Natural killer cell treated with Interleukin-12 subunit alpha and Interleukin-12 subunit beta and Interleukin-15 and Interleukin-18, amount 100 ng/mL, for 72 hours (primary cell): ENCODE results near the gene GEMIN7. TPM values are rescaled to one million over a fixed set of nuclear protein-coding genes. Genes with fewer than 3 reads are reported as not detected.

Experiments used
- ATAC-seq, 2 donors: fragments of 150-1000 bp; cut with Tn5 transposase in 1 of 2; sonication (Bioruptor Pico), chemical (Tn5 transposase) in 1 of 2; 2 replicates each; pipeline ENCODE4 v1.10.0; 2021
- DNase-seq: peaks from one replicate; pipeline ENCODE4 v3.0.0; 2022; ENCODE audit warnings: low spot score
- H3K27ac Mint-ChIP-seq, 2 donors: 1 replicate in 1 of 2; 2 replicates in 1 of 2; pipeline ENCODE4 v1.8.0; 2022; ENCODE audit warnings: mixed read lengths in 2 of 2, mild to moderate bottlenecking in 1 of 2, moderate library complexity in 1 of 2
- H3K27me3 Mint-ChIP-seq, 2 donors: 1 replicate in 1 of 2; 2 replicates in 1 of 2; pipeline ENCODE4 v1.8.0; 2022; ENCODE audit warnings: mixed read lengths in 2 of 2
- H3K36me3 Mint-ChIP-seq: one replicate; pipeline ENCODE4 v1.8.0; 2022; ENCODE audit warnings: mixed read lengths
- H3K4me1 Mint-ChIP-seq, 2 donors: 1 replicate in 1 of 2; 2 replicates in 1 of 2; pipeline ENCODE4 v1.8.0; 2022; ENCODE audit warnings: low read depth in 2 of 2, mixed read lengths in 2 of 2, mild to moderate bottlenecking in 1 of 2
- H3K4me3 Mint-ChIP-seq: one replicate; pipeline ENCODE4 v1.8.0; 2022; ENCODE audit warnings: mixed read lengths
- H3K9me3 Mint-ChIP-seq: 2 replicates; pipeline ENCODE4 v1.8.0; 2022; ENCODE audit warnings: mixed read lengths
- total RNA-seq, 2 donors: library from RNA; stranded (reverse); gene quantifications; one replicate each; pipeline ENCODE4 v1.2.3, GENCODE V29; 2022

The GEMIN7 gene
- total RNA-seq, 2 donors from 2014 or later: 59.0 TPM

DNA sequence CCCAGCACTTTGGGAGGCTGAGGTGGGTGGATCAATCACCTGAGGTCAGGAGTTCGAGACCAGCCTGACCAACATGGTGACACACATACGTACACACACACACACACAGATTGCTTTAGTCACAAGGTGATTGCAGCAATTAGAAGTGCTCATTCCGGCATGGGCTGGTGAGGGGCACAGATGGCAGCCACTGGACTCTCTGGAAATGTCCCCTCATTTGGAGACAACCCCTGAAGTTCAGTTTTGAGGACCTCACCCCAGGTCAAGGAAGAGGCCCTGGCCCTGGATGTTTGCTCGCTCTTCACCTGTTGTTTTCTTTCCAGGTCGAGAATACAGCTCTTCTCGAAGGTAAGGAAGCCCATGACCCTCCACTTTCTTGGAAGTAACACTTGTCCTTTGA, 8.8 kb upstream of the GEMIN7 start:
- ATAC-seq (no peak), DNase-seq (no peak)
- Mint-ChIP-seq H3K27me3 (no peaks in the 10 kb centered on the region), H3K36me3 (no peaks in the 10 kb centered on the region), H3K4me3 (no peak overlapping the region), H3K9me3 (no peaks in the 10 kb centered on the region), H3K4me1 (peaks cover 0 to 4% of the 10 kb centered on the region in 2 donors), H3K27ac (no peak overlapping the region)

DNA sequence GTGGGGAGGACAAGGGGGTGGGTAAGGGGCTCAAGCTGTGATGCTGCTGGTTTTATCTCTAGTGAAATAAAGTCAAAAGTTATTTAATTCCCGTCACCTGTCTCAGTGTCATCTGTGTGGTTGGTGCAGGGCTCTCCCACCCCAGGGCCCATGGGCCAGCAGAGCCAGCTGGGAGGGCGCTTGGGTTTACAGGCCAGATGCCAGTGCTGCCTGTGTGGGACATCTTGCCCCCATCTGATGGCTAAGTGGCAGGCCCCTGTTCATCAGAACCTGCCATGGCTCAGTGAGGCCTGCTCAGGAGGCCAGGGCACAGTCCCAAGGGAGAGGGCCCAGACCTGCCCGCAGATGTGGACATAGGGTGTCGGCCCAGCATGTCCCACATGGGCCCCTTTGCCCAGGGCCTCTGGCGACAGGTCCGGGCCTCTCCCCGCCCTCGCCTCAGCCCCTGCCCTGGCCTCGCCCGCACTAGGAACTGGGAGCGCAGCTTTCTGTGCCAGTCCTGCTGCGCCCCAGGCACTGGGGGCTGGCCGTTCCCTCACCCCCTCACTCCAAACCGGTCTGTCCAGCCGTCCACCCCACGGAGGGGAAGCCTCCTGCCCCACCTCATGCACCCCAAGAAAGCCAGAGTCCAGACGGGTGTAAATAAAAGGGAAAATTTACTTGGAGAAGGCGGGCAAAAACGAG, 8.1 kb upstream of the GEMIN7 start:
- Mint-ChIP-seq H3K27ac (no peak overlapping the region), H3K27me3 (no peaks in the 10 kb centered on the region), H3K9me3 (no peaks in the 10 kb centered on the region), H3K4me1 (peaks cover 0 to 4% of the 10 kb centered on the region in 2 donors), H3K36me3 (no peaks in the 10 kb centered on the region), H3K4me3 (no peak overlapping the region)
- no peak for ATAC-seq
- DNase-seq: no peak

DNA sequence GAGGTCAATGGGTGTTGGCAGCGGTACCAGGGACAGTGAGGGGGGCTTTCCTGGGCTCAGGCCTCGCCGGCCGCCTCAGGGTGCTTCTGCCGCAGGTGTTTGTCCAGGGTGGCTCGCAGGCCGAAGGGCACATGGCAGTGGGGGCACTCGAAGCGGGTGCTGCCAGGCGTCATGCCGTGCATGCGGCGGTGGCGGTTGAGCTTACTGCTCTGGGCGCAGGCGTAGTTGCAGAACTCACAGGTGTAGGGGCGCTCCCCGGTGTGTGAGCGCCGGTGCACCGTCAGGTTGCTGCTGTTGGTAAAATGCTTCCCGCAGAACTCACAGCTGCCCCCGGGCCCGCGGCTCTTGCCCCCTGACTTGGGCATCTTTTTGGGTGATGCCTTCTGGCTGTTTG, 7.5 kb upstream of the GEMIN7 start:
- H3K27me3 Mint-ChIP-seq: no peaks in the 10 kb centered on the region
- H3K36me3 Mint-ChIP-seq: no peaks in the 10 kb centered on the region
- DNase-seq: no peak
- no peak overlapping the region for H3K27ac Mint-ChIP-seq
- no peaks in the 10 kb centered on the region for H3K9me3 Mint-ChIP-seq
- H3K4me1 Mint-ChIP-seq: peaks cover 1 to 6% of the 10 kb centered on the region in 2 donors
- H3K4me3 Mint-ChIP-seq: no peak overlapping the region
- no peak for ATAC-seq

DNA sequence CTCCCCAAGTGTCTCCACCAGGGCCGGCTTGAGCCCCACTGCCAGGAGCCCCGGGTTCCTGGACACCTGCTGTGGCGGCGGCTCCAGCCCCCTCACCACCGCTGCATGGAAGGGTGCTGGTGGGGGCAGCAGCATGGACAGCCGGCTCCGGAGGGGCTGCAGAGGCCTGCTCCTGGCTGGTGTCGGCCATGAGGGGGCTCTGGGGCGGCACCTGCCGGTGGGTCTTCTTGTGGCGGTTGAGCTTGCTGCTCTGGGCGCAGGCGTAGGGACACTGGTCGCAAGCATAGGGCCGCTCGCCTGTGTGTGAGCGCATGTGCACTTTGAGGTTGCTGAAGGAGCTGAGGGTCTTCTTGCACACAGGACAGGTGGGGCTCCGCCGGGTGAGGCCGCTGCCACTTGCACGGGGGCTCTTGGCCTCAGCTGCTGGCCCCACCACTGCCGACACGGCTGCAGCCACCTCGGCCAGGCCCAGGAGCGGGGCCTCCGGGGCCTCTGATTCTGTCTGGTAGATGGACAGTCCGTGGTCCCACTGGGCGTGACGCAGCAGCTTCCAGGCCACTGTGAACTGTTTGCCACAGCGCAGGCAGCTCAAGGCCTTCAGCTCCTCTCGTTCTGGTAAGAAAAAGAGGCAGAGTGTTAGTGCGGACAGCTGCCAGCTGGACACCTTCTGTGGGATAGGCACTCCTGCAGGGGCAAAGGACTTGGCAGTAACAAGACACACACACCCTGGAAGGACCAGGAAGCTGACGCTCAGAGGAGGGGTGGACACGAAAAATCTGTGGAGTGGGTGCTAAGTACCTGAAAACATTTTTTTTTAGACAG, 6.9 kb upstream of the GEMIN7 start:
- Mint-ChIP-seq H3K27me3 (no peaks in the 10 kb centered on the region), H3K36me3 (no peaks in the 10 kb centered on the region), H3K9me3 (no peaks in the 10 kb centered on the region), H3K4me3 (no peak overlapping the region), H3K27ac (no peak overlapping the region), H3K4me1 (peaks cover 8 to 13% of the 10 kb centered on the region in 2 donors)
- DNase-seq: no peak
- no peak for ATAC-seq

DNA sequence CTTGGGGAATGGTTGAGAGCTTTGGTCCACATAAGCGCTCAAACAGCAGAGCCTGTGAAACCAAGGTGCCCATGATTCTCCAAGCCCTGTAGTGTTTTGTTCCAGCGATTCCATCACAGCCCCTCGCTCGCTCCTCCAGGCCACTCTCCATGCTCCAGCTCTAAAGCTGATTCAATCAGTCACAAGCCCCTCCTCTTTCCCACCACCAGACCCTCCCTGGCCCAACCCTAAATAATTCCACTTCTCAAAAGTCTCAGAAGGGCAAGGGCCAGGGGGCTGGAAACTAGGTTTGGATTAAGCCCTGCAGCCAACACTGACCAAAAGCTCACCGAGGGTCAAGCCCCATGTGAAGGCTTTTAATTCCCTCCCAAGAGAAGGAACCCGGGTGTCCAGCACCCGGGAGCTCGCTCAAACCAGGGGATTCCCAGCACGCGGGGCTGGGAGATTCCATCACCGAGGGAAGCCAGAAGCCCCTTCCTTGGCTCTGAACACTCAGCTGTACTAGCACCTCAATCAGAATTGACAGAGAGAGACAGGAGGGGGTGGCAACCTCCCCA, 4.2 kb upstream of the GEMIN7 start:
- H3K27me3 Mint-ChIP-seq: no peaks in the 10 kb centered on the region
- peak overlapping the region; percentile 35 to 67 for H3K27ac Mint-ChIP-seq
- no peaks in the 10 kb centered on the region for H3K36me3 Mint-ChIP-seq
- ATAC-seq (no peak), DNase-seq (no peak)
- peak overlapping the region; percentile 83 for H3K4me3 Mint-ChIP-seq
- no peaks in the 10 kb centered on the region for H3K9me3 Mint-ChIP-seq
- peaks cover 21 to 24% of the 10 kb centered on the region in 2 donors for H3K4me1 Mint-ChIP-seq

DNA sequence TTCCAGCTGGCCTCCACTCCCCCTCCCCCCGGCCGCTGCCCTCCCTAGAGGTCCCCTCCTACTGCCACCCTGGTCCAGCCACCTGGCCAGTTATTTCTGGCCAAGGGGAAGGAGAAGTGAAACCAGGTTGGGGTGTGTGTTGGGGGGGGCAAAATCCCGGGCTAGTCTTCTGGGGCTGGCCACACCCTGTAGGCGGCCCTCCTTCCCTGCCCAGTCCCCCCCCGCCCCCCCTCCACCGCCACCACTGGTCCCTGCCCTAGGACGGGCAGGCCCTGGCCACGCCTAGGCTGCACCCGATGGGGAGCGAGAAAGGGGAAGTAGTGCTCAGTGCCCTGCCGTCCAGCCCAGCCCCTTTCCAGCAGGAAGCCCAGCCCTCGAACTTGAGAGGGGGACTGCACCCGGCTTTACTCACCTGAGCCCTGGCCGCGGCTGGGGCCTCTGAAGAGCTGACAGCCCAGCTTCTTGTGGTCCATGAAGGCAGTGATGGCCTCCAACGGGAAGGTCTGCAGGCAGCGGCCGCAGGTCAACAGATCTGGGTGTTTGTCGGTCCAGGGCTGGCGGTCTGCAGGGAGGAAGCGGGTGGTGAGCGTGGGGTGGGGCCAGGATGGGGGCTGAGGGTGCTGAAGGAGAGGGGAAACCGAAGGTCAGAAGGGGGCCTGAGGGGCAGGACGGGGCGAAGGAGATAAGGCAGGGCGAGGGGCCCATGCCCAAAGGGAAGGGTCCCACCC, 3.6 kb upstream of the GEMIN7 start:
- peak overlapping the region; percentile 67 to 98 for H3K27ac Mint-ChIP-seq
- peaks cover 21 to 28% of the 10 kb centered on the region in 2 donors for H3K4me1 Mint-ChIP-seq
- peak overlapping the region; percentile 83 for H3K4me3 Mint-ChIP-seq
- no peaks in the 10 kb centered on the region for H3K36me3 Mint-ChIP-seq
- peak; percentile 74 to 77 for ATAC-seq
- no peaks in the 10 kb centered on the region for H3K27me3 Mint-ChIP-seq
- no peaks in the 10 kb centered on the region for H3K9me3 Mint-ChIP-seq
- peak; percentile 75 for DNase-seq

DNA sequence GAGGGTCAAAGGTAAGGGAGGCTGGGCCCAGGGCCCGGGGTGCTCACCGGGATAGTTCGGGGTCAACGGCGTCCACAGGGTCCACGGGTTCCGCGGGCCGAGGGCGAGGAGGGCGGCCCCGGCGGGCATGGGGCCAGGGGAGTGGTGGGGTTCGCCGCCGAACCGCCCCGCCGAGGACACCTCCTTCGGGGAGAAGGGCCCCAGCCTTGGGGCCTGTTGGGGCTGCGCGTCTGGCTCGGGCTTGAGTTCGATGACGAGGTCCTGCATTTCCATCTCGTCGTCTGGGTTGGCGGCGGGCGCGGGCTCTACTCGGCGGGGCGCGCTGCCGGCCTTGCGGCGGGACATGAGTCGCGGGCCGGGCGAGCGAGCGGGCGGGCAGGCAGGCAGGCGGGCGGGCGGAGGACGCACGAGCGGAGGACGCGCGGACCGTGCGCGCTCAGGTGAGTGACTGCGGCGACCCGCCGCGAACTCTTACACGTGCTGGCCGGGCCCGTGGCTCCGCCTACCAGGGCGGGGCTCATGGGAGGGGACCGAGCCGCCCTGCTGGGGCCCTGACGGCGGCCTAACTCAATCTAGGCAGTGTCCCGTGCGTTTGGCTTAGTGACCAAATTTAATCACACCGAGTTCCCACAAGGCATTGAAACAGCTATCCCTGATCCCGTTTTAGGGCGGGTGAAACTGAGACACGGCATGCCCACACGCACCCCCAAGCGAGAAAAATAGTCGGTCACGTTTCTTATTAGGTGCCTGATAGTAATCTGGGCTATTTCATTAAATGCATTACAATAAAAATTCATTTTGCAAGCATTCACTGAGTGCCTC, 2.8 kb upstream of the GEMIN7 start, which contains the start of gene ZNF296:
TSS of gene ZNF296 (minus strand) at position 450 of the 822 bp plus-strand sequence. CDS start at position 345, 105 bp downstream.
- H3K4me3 Mint-ChIP-seq: peak within 1 kb of the TSS; percentile 83
- DNase-seq (peak; percentile 88), ATAC-seq (peak; percentile 77 to 80)
- H3K9me3 Mint-ChIP-seq: no peaks in the 10 kb centered on the region
- H3K36me3 Mint-ChIP-seq: no peaks in the 10 kb centered on the region
- peaks cover 21 to 31% of the 10 kb centered on the region in 2 donors for H3K4me1 Mint-ChIP-seq
- peak within 1 kb of the TSS; percentile 78 to 98 for H3K27ac Mint-ChIP-seq
- H3K27me3 Mint-ChIP-seq: no peaks in the 10 kb centered on the region

DNA sequence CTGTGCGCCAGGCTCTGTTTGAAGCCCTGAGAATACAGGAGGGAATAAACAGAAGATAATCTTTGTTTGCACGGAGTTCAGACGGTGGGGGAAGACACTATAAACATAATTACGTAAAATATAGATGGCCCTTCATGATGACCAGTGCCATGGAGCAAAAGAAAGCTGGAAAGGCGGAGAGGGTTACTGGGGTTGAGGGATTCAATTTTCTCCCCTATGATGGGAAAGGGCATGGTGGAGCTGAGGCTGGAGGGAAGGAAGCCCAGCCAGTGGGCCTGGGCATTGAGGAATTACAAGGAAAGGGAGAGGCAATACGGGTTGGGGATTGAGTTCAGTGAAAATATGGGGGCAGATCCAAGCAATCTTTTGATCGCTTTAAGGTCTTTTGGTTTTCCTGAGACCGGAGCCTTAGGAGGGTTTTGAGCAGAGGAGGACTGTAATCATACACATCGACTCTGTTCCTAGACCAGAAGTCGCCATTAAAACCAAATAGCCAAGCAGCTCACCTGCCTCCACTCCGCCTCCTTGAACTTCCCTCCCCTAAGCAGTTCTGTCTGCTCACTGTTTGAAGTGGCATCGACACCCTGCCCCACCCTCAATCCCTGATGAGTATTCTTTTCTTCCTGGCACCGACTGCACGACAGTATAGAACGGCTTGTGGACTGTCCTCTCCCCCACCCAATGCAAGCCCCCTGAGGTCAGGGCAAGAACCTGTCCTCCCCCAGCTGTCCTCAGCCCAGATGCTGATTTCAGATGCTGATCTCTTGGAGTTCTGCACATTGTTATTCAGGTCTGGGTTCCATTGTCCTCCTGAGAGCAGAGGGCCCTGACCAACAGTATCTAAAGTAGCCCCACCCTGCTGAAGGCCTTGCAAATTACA, 2.0 kb upstream of the GEMIN7 start:
- DNase-seq (no peak), ATAC-seq (no peak)
- peak overlapping the region; percentile 78 to 98 for H3K27ac Mint-ChIP-seq
- no peaks in the 10 kb centered on the region for H3K27me3 Mint-ChIP-seq
- H3K4me3 Mint-ChIP-seq: peak overlapping the region; percentile 83
- H3K4me1 Mint-ChIP-seq: peaks cover 29 to 39% of the 10 kb centered on the region in 2 donors
- no peaks in the 10 kb centered on the region for H3K9me3 Mint-ChIP-seq
- peaks cover 7% of the 10 kb centered on the region for H3K36me3 Mint-ChIP-seq

DNA sequence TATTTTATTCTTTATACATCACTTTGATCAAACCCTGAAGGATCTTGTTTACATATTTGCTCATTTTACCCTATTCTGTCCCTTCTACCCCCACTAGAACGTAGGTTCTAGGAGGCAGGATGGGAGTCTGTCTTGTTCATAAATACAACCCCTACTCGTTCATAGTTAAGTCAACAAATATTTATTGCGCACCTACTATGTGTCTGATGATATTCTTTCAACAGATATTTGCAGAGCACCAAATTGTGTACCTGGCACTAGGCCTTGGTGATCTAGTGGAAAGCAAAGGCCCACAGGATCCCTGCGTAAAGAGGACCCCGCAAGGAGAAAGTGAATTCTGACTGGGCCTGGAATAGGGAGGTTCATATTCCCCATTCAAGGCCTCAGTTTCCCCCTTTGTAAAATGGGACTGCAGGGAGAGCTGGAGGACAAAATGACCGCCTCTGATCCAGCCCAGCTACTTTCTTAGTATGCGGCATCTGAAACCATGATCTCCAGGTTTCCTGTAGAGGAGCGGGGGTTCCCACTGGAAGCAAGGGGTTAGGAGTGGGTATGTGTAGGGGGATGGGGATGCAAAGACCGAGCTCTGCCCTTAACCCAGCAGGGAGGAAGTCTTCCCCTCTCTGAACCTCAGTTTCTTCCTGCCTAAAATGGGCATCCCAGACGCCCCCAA, 534 bp upstream of the GEMIN7 start:
- ATAC-seq (no peak), DNase-seq (no peak)
- H3K4me1 Mint-ChIP-seq: peaks cover 33 to 42% of the 10 kb centered on the region in 2 donors
- H3K4me3 Mint-ChIP-seq: peak overlapping the region; percentile 100
- H3K27me3 Mint-ChIP-seq: no peaks in the 10 kb centered on the region
- H3K36me3 Mint-ChIP-seq: peaks cover 11% of the 10 kb centered on the region
- H3K27ac Mint-ChIP-seq: peak overlapping the region; percentile 98 to 99
- H3K9me3 Mint-ChIP-seq: no peaks in the 10 kb centered on the region

DNA sequence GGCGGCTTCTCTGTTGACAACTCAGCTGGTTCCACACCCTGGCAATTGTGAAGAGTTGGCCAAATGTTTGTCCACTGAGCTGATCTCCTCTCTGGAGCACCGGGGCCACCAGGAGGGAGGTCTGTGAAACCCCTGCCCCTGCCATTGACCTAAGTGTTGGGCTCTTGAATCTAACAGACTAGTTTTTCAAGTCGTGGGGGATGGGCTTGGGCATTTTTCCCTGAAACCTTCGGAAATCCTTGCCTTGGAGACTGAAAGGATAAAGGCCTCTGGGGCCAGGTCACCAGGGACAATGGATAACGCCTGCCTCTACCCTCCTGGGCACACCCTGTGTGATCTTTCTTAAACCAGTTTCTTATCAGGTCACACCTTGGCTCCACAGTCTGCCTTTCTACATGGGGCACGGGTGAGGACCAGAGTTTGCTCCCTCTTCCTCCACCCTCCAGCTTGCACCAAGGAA, 881 bp downstream of the GEMIN7 start:
- DNase-seq (no peak), ATAC-seq (no peak)
- Mint-ChIP-seq H3K27ac (peak overlapping the region; percentile 98 to 99), H3K36me3 (peaks cover 11% of the 10 kb centered on the region), H3K4me3 (peak overlapping the region; percentile 100), H3K9me3 (no peaks in the 10 kb centered on the region), H3K27me3 (no peaks in the 10 kb centered on the region), H3K4me1 (peaks cover 33 to 39% of the 10 kb centered on the region in 2 donors)

DNA sequence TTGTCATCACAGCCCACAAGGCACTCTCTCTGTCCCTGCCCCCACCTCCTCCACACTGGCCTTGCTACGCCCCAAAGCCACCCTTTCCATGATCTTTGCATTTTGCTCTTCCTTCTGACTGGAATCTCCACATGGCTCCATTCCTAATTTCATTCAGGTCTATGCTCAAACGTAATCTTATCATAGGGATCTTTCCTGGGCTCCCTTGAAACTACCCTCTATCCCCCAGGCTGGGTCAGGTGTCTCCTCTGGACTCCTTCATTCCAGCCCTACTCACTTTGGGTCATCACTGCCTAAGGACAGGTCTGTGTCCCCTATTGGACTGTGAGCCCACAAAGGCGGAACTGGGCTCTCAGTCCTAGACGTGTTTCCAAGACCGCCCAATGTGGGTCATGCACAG, 3.1 kb downstream of the GEMIN7 start:
- peaks cover 11% of the 10 kb centered on the region for H3K36me3 Mint-ChIP-seq
- ATAC-seq: no peak
- H3K27ac Mint-ChIP-seq: peak overlapping the region; percentile 46 to 53
- no peaks in the 10 kb centered on the region for H3K9me3 Mint-ChIP-seq
- DNase-seq: no peak
- peak overlapping the region; percentile 51 for H3K4me3 Mint-ChIP-seq
- H3K27me3 Mint-ChIP-seq: no peaks in the 10 kb centered on the region
- peaks cover 36 to 39% of the 10 kb centered on the region in 2 donors for H3K4me1 Mint-ChIP-seq

DNA sequence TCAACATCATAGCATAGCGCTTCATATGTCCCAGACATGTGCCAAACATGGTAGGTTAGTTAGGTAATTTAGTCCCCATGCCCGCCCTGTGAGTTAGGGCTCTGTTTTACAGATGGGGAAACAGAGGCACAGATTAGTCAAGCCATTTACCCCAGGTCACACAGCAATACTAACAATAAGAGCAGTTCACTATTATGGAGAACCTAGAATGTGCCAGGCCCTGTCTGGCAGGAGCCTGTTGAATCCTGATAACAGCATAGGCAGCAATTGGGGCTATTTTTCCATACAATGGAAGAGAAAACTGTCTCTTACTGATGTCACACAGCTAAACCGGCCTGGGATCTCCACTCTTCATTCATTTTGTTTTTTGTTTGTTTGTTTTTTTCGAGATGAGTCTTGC, 7.4 kb downstream of the GEMIN7 start:
- DNase-seq (no peak), ATAC-seq (no peak)
- Mint-ChIP-seq H3K27ac (peak overlapping the region; percentile 85 to 86), H3K4me3 (no peak overlapping the region), H3K36me3 (peaks cover 18% of the 10 kb centered on the region), H3K27me3 (no peaks in the 10 kb centered on the region), H3K9me3 (no peaks in the 10 kb centered on the region), H3K4me1 (peaks cover 37 to 40% of the 10 kb centered on the region in 2 donors)
